Liver (tissue), 3 donors: ENCODE measurements around the gene IGBP1.
"Not testable (repeated sequence)": the region's sequence is repeated elsewhere in the genome, so short reads cannot be mapped to it uniquely, and the experiment has no call there.

Source experiments
- GABPA ChIP-seq, 2 donors: IDR thresholded peaks in 1 of 2; conservative IDR thresholded peaks in 1 of 2; 2 replicates each; pipeline ENCODE4 v1.6.1; 2016; ENCODE audit warnings: antibody characterized with exemption in 2 of 2, mild to moderate bottlenecking in 1 of 2, moderate library complexity in 1 of 2
- JUND ChIP-seq, 2 donors: IDR thresholded peaks; 2 replicates each; pipeline ENCODE4 v1.6.1; 2016; ENCODE audit warnings: antibody characterized with exemption in 2 of 2
- TF ChIP-seq, protein P1 (sequence below): fragments of 150-350 bp; IDR thresholded peaks from 2 replicates; pipeline ENCODE4 v1.5.1; 2017; ENCODE audit warnings: improper control_type of control experiment, low read depth, low read length; ENCODE audit not compliant: missing input control
- TF ChIP-seq, protein P2 (sequence below): IDR thresholded peaks from 2 replicates; pipeline ENCODE4 v1.6.1; 2016; ENCODE audit warnings: antibody characterized with exemption
- TF ChIP-seq, protein P3 (sequence below): IDR thresholded peaks from 2 replicates; pipeline ENCODE4 v1.6.1; 2016; ENCODE audit warnings: antibody characterized with exemption
- donor health status: healthy.
- donor health status: healthy.

DNA sequence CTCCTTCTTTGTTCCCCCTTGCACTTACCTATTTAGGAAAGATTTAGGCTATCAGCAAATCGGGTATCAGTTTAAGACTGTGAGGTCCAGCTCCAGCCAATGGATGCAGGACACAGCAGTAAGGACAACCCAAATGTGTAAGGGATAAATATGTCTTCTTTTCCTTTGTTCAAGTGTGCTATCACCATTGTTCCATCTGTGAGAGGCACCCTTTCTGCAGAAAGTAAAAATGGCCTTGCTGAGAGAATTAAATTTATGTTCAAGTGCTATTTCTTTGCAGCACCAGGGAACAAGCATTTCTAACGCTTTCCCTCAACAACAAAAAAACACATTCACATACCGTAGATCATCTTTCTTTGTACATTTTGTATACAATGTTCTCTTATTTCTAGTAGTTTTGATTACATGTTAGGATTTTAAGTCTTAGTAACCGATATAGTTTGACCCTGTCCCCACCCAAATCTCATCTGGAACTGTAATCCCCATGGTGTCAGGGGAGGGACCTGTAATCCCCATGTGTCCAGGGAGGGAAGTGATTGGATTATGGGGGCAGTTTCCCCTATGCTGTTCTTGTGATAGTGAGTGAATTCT lies 21.7 kb upstream of the IGBP1 start:
- not testable (repeated sequence) for TF ChIP-seq JUND (IDR thresholded peaks at IDR 0.05); GABPA (IDR thresholded peaks at IDR 0.05 in 1 of 2, conservative IDR thresholded peaks at IDR 0.05 in 1 of 2)
- TF ChIP-seq, protein P1, sequence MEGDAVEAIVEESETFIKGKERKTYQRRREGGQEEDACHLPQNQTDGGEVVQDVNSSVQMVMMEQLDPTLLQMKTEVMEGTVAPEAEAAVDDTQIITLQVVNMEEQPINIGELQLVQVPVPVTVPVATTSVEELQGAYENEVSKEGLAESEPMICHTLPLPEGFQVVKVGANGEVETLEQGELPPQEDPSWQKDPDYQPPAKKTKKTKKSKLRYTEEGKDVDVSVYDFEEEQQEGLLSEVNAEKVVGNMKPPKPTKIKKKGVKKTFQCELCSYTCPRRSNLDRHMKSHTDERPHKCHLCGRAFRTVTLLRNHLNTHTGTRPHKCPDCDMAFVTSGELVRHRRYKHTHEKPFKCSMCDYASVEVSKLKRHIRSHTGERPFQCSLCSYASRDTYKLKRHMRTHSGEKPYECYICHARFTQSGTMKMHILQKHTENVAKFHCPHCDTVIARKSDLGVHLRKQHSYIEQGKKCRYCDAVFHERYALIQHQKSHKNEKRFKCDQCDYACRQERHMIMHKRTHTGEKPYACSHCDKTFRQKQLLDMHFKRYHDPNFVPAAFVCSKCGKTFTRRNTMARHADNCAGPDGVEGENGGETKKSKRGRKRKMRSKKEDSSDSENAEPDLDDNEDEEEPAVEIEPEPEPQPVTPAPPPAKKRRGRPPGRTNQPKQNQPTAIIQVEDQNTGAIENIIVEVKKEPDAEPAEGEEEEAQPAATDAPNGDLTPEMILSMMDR: not testable (repeated sequence)
- TF ChIP-seq, protein P2, sequence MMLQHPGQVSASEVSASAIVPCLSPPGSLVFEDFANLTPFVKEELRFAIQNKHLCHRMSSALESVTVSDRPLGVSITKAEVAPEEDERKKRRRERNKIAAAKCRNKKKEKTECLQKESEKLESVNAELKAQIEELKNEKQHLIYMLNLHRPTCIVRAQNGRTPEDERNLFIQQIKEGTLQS: not testable (repeated sequence)
- TF ChIP-seq, protein P3, sequence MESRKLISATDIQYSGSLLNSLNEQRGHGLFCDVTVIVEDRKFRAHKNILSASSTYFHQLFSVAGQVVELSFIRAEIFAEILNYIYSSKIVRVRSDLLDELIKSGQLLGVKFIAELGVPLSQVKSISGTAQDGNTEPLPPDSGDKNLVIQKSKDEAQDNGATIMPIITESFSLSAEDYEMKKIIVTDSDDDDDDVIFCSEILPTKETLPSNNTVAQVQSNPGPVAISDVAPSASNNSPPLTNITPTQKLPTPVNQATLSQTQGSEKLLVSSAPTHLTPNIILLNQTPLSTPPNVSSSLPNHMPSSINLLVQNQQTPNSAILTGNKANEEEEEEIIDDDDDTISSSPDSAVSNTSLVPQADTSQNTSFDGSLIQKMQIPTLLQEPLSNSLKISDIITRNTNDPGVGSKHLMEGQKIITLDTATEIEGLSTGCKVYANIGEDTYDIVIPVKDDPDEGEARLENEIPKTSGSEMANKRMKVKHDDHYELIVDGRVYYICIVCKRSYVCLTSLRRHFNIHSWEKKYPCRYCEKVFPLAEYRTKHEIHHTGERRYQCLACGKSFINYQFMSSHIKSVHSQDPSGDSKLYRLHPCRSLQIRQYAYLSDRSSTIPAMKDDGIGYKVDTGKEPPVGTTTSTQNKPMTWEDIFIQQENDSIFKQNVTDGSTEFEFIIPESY: not testable (repeated sequence)
